GM15510 (cell line): ENCODE results near the gene ETV6.

Experiments
- POLR2A ChIP-seq: IDR thresholded peaks from 3 replicates; pipeline ENCODE4 v1.6.1; 2011; ENCODE audit warnings: borderline replicate concordance; ENCODE audit not compliant: insufficient read length; ENCODE audit errors: extremely low read depth

The ETV6 gene

GRCh38 chr12:11711651-11712327, 62.3 kb downstream of the ETV6 start:
- TF ChIP-seq POLR2A, result no peak

- no peak for TF ChIP-seq POLR2A
These were observed 63.0 kb downstream of the ETV6 start for GRCh38 chr12:11712491-11712890.

GRCh38 chr12:11713202-11713601, 63.7 kb downstream of the ETV6 start:
- TF ChIP-seq POLR2A, result no peak

- no peak for TF ChIP-seq POLR2A
These were observed 65.2 kb downstream of the ETV6 start for GRCh38 chr12:11714626-11715025.

- TF ChIP-seq POLR2A, result no peak
These were observed 66.1 kb downstream of the ETV6 start for GRCh38 chr12:11715621-11716020.

GRCh38 chr12:11716794-11717518, 67.5 kb downstream of the ETV6 start:
- TF ChIP-seq POLR2A, result no peak

GRCh38 chr12:11717519-11717961, 68.1 kb downstream of the ETV6 start:
- TF ChIP-seq POLR2A, result no peak

- no peak for TF ChIP-seq POLR2A
These were observed 68.6 kb downstream of the ETV6 start for GRCh38 chr12:11718105-11718504.

GRCh38 chr12:11718768-11719253, 69.3 kb downstream of the ETV6 start:
- no peak for TF ChIP-seq POLR2A

- TF ChIP-seq POLR2A, result no peak
These were observed 70.2 kb downstream of the ETV6 start for GRCh38 chr12:11719678-11720099.

- TF ChIP-seq POLR2A, result no peak
These were observed 72.6 kb downstream of the ETV6 start for GRCh38 chr12:11722071-11722470.

- TF ChIP-seq POLR2A, result no peak
These were observed 73.2 kb downstream of the ETV6 start for GRCh38 chr12:11722578-11723138.

GRCh38 chr12:11723993-11724392, 74.5 kb downstream of the ETV6 start:
- TF ChIP-seq POLR2A, result no peak

GRCh38 chr12:11724888-11725311, 75.4 kb downstream of the ETV6 start:
- no peak for TF ChIP-seq POLR2A

- TF ChIP-seq POLR2A, result no peak
These were observed 76.2 kb downstream of the ETV6 start for GRCh38 chr12:11725686-11726085.
